NAMALWA (cell line): Measurements from ENCODE around the gene MYOM1.
"Not testable (repeated sequence)": the region's sequence is repeated elsewhere in the genome, so short reads cannot be mapped to it uniquely, and the experiment has no call there.

ENCODE experiments used
- DNase-seq: peaks from one replicate; pipeline ENCODE4 v3.0.0-alpha.2; 2015; ENCODE audit warnings: low spot score

MYOM1 gene

GRCh38 chr18:3218819-3219218 is 949 bp downstream of the MYOM1 start:
- no peak for DNase-seq

GRCh38 chr18:3217948-3218647 is 1.7 kb downstream of the MYOM1 start:
- DNase-seq: peak; percentile 6

- no peak for DNase-seq
These were observed 2.8 kb downstream of the MYOM1 start for GRCh38 chr18:3216987-3217386.

DNA sequence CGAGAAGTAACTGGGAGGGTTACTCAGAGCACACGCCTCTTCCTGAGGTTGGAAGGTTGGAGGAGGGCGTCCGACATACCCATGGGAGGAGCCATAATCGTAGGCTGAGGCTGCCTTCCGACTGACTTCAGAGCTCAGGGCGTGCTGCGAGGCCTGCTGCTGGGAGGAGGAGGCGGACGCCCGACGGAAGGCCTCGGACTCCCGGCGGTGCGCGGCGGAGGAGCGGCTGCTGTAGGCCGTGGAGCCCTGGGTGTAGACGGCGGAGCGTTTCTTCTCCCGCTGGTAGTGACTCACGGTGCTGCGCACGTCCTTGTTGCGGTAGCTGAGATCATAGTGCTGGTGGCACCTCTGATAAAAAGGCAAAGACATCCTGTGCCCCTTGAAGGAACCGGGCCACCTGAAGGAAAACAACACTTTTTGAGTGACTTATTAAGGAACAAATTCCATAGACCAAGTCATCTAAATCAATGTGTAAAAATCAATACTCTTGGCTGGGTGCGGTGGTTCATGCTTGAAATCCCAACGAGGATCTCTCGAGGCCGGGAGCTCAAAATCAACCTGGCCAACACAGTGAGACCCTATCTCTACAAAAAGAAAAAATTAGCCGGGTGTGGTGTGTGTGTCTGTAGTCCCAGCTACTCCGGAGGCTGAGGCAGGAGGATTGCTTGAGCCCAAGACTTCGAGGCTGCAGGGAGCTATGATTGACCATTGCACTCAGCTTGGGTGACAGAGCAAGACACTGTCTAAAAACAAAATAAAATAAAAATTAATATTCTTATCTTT is 4.7 kb downstream of the MYOM1 start:
- no peak for DNase-seq

DNA sequence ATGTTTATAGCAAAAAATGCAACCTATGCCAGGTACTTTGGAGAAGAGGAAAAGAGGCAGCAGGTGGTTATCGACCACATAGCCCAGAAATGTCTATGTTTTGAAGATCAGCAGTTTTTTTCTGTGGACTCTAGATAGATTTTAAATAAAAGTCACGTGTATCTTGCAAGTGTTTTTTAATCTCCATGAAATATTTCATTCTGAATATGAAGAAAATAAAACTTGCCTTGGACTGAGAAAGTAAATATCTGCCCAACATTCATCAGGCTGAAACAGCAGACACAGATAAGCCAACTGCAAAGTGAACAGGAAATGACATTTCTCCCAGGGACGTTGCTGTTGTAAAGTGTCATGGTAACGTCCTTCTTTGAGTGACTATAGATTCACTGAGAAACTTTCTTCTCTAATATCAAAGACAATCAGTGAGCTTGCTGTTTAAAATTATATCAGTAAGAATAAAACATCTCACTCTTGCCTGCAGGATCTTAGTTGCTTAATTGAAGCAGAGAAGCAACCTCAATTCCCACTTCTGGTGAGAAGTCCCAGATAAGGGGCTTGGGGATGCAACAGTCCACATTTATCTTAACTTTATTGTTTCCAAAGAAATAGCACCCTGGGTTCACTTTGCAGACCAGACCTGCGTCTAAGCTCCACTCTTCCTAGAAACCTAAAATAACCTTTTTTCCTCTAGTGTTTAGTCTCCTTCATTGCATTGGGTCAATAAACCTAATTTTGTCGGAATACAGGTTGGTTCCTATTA is 6.3 kb downstream of the MYOM1 start:
- peak; percentile 19 for DNase-seq

GRCh38 chr18:3212657-3213056 is 7.1 kb downstream of the MYOM1 start:
- DNase-seq: no peak

- DNase-seq: no peak
These were observed 8.4 kb downstream of the MYOM1 start for GRCh38 chr18:3211236-3211992.

- no peak for DNase-seq
These were observed 9.8 kb downstream of the MYOM1 start for GRCh38 chr18:3209859-3210569.

GRCh38 chr18:3207565-3207964 is 12.2 kb downstream of the MYOM1 start:
- DNase-seq: no peak

- no peak for DNase-seq
These were observed 14.5 kb downstream of the MYOM1 start for GRCh38 chr18:3205239-3205638.

GRCh38 chr18:3199942-3200645 is 19.7 kb downstream of the MYOM1 start:
- DNase-seq: no peak

DNA sequence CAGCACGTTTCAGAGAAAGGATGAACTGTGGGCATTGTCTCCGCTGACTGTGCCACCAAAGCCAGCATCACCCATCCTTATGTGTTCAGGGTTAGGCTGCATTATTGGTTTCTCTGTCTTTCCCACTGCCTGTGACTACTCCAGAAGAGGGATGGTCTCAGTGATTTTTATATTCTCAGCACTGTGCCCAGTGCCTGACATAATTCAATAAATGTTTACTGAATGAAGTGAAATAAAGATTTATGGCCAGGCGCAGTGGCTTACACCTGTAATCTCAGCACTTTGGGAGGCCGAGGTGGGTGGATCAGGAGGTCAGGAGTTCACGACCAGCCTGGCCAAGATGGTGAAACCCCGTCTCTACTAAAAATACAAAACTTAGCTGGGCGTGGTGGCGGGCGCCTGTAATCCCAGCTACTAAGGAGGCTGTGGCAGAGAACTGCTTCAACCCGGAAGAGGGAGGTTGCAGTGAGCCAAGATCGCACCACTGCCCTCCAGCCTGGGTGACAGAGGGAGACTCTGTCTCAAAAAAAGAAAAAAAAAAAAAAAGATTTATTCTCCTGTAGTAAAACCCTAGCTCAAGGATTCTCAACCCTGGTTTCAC is 21.4 kb downstream of the MYOM1 start:
- DNase-seq: not testable (repeated sequence)

DNA sequence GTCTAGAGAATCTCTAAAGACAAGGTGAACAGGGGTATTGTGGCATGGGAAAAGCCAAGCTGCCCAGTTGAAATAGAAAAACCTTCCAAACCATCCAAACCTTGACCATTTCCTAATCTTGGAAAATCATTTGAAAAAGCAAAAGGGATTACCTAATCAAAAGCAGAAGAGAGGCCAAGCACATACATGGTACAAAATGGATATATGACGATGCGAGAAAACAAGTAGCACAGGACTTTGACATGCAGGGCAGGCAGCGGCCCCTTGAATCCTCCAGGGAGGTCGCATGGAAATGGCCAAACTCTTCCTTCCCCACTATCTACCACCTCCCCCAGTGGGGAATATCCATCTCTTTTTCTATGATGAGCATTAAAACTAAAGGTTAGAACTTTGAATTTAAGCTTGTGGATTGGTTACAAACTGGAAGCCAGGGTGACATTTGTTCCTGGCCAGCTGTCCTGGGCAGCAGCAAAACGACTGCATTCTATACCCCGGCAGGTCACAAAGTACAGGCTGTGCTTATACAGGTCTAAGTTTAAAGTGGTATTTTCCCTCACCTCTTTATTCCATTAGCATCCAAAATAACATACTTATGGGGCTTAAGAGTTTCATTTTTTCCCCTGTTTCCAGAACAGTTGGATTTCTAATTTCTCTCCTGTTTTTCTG is 24.7 kb downstream of the MYOM1 start:
- DNase-seq: no peak

- DNase-seq: no peak
These were observed 26.4 kb downstream of the MYOM1 start for GRCh38 chr18:3193331-3193730.

GRCh38 chr18:3192752-3193151 is 27.0 kb downstream of the MYOM1 start:
- DNase-seq: no peak

DNA sequence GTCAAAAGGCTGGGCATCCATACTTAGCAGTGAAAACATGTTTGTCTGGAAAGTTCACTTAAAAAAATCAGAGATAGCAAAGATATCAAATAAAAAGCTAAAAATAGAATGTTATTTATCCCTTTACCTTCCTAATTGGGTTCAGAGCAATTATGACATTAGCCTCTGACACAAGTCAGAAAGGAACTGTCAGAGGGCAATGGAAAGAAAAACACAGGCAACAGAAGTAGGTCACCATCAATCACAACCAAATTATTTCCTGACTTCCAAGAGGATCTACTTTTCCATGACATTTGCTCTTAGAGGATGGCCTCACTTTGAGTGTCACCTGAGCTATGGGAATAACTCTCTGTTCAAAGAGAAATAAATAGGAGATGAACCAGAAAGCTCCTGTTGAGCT is 27.5 kb downstream of the MYOM1 start:
- no peak for DNase-seq

- no peak for DNase-seq
These were observed 29.2 kb downstream of the MYOM1 start for GRCh38 chr18:3190610-3191009.

- no peak for DNase-seq
These were observed 29.9 kb downstream of the MYOM1 start for GRCh38 chr18:3189884-3190283.

DNA sequence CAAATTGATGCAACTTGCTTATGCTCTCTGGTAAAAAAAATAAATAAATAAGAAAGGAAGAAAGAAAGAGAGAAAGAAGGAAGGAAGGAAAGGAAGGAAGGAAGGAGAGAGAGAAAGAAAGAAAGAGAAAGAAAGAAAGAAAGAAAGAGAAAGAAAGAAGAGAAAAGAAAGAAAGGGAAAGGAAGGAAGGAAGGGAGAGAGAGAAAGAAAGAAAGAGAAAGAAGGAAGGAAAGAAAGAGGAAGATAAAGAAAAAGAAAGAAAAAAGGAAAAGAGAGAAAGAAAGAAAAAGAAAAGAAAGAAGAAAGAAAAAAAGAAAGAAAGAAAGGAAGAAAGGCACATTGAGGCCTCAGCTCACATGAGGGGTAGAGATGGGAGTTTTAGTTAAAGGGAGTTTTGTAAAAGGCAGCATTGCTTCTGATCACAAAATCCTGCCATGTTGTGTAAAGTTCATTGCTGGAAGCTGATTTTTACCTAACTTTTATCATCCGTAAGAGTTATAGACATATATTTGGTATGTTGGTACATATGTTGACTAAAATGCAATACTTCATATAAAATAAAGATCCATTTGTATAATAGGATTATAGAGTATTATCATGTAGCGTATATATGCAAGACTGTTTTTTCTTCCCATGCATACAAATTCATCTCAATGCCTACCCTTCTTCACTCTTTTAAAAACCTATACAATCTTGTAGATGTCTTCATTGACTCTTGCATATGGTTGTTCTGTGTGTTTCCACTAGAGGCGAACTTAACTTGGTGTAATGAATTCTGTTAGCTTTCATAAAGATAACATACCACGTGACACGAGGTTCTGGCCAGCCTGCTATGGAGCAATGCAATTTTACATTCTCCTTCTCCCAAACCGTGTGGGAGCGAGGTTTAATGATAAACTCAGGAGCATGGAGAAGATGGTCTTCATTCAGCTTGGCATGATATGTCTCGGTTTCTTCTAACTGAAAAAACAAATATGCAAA is 32.8 kb downstream of the MYOM1 start:
- DNase-seq: peak; percentile 43
